NCI-H1436 treated with DMSO at 0.1 percent for 48 hours (cell line): ENCODE results near the gene DDX21.
"Not testable (repeated sequence)": the region's sequence is repeated elsewhere in the genome, so short reads cannot be mapped to it uniquely, and the experiment has no call there.

Experiments used
- DNase-seq: peaks from one replicate; lab custom pipeline; 2025; lab: John Stamatoyannopoulos, UW

DDX21 gene

DNA sequence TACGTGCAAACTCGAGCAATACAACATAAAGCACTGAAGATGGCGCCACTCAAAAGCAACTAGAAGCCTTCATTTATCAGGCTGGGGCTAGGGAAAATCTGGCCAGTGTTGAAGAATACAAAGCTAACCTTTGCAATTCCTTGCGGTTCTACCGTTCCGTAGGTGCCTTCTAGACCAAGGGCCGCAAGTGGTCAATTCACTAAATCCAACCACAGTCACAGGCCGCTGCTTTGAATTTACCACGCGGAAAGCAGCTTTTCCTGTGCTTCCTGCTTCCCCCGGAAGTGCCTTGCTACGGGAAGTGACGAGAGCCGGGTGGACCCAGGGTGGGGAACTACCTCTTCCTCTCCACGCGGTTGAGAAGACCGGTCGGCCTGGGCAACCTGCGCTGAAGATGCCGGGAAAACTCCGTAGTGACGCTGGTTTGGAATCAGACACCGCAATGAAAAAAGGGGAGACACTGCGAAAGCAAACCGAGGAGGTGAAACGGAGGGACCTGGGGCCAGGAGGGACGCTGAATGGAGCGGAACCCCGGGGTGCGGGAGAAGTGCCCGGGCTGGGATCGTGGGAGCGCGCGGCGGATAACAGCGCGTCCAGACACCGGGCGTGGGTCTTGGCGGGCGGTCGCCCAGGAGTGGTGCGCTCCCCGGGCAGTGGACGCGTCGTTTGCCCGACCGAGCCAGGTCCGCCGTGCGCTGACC is at the start of gene DDX21:
TSS of gene DDX21 (plus strand) at position 339 of the 701 bp plus-strand sequence. CDS start at position 395, 56 bp downstream.
- DNase-seq = peak; percentile 83

DNA sequence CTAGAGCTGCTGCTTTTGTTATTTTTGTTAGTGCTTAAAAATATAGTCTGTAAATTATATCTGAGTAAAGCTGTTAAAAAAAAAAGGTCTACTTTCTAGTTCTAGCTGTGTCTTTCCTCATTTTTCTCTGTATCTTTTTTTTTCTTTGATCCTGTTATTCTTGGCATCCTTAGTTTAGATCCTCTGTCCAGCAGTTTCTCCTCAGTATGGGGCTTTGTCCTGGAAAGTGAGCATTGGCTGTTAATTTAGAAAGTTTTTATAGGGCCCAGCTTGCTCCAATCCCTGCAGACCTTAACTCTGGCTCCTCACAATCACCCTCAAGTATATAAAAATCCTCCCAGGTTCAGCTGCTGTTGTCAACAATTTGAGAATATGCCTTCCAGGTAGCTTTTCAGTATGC is 31.4 kb upstream of the DDX21 start:
- DNase-seq = no peak

DNA sequence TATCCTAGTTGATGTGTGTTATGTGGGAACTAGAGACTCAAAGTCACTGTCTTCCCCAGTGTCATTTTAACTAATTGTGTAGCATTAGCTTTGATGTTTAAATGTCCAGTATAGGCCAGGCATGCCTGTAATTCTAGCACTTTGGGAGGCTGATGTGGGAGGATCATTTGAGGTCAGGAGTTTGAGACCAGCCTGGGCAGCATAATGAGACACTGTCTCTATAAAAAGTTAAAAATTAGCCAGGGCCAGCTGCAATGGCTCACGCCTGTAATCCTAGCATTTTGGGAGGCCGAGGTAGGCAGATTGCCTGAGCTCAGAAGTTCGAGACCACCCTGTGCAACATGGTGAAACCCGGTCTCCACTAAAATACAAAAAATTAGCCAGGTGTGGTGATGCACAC is 30.5 kb upstream of the DDX21 start:
- DNase-seq = no peak

DNA sequence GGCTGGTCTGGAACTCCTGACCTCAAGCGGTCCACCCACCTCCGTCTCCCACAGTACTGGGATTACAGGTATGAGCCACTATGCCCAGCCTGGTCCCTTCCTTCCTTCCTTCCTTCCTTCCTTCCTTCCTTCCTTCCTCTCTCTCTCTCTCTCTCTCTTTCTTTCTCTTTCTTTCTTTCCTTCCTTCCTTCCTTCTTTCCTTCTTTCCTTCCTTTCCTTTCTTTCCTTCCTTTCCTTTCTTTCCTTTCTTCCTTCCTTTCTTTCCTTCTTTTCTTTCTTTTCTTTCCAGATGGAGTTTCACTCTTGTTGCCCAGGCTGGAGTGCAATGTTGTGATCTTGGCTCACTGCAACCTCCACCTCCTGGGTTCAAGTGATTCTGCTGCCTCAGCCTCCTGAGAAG is 26.8 kb upstream of the DDX21 start:
- DNase-seq = not testable (repeated sequence)

DNA sequence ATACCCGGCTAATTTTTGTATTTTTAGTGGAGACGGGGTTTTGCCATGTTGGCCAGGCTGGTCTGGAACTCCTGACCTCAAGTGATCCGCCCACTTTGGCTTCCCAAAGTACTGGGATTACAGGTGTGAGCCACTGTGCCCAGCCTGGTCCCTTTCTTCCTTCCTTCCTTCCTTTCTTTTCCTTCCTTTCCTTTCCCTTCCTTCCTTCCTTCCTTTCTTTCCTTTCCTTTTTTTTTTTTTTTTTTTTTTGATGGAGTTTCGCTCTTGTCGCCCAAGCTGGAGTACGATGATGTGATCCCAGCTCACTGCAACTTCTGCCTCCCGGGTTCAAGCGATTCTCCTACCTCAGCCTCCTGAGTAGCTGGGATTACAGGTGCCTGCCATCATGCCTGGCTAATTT is 26.1 kb upstream of the DDX21 start:
- DNase-seq = not testable (repeated sequence)

DNA sequence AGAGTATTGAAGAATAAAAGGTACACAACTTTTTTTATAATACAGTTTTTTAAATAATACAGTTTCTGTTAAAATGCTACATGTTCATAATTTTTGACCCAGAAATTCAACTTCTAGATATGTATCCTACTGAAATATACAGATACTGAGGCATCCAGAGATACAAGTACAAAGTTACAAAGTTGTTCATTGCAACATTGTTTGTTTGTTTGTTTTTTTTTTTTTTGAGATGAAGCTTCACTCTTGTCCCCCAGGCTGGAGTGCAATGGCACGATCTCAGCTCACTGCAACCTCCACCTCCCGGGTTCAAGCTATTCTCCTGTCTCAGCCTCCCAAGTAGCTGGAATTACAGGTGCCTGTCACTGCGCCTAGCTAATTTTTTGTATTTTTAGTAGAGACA is 23.1 kb upstream of the DDX21 start:
- DNase-seq = not testable (repeated sequence)

DNA sequence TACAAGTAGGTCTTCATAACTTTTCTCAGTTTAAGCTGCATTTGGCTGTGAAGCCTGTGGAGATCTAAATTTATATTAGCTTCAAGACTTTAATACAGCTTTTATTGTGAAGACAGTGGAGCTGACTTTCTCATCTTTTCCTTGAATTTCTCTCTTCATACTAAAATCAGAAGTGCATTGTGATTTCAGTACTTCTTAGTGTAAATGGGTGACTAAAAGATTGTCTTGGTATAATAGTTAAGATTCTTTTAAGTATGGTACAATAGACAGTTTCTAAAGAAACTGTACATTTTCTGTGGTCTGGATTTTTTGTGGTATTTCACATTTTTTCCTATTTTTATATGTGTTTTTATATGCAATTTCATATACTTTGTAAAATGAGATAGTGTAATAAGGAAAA is 21.0 kb upstream of the DDX21 start:
- no peak for DNase-seq

DNA sequence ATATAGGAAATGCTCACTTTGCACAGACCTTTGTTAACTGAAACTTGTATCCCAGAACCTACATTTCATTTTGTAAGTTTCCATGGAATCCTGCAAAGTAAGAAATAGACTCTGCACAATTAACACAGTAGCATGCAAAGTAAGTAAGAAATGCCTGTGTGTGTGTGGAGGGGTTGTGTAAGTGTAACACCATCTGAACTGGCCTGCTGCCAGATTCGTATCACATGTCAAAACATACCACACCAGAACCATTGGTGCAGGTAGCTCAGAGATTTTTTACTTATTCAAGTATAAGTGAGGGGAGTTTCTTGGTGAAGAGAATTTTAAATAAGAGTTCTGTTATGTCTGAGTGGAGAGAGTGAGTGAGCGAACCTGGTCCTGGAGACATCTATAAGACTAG is 17.9 kb upstream of the DDX21 start:
- no peak for DNase-seq

DNA sequence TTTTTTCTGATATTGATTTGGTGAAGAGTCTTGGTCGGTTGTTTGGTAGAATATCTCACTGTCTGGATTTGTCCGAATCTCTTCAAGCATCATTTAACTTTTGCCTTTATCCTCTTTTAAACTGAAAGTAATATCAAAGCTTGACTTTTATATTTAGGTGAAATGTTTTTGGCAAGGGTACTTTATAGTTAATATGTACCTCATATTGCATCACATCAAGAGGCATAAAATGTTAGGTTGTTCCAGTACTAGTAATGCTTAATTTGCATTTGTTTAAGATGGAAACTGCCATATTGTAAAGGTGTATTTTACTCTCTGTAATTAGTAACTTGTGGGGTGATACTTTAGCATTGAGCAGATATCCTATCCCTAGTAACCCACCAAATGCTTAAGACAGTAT is 17.1 kb upstream of the DDX21 start:
- no peak for DNase-seq

DNA sequence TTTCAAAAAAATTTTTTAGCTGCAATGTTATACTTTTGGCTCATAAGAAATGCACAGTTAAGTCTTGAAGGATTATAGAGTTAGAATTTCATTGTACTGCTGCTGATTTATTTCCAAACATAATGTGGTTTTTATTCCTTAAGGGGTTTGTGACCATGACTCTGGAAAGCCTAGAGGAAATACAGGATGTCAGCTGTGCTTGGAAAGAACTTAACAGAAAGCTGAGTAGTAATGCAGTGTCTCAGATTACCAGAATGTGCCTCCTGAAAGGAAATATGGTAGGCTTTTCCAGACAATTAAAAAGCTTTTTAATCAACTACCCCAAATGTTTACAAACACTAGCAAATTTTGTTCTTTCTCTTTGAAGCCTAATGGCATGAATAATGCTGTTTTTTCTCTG is 15.1 kb upstream of the DDX21 start:
- not testable (repeated sequence) for DNase-seq

DNA sequence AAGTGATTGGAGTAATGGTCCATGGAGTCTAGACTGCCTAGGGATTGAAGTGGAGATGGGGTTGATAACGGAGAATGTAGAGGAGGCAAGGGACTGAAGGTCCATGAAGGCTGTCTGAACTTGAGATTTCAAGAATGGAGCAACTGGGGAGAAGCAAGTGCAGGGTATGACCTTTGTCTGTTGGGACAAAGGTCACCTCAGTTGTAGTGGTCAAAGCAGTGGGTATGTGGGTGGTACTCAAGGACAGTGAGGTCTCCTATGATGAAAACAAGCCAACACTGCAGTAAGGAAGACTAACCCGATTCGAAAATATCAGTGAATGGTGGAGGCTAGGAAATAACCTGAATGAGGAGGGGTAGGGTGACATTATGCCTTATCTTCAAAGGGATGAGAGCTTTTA is 5.4 kb upstream of the DDX21 start:
- no peak for DNase-seq

DNA sequence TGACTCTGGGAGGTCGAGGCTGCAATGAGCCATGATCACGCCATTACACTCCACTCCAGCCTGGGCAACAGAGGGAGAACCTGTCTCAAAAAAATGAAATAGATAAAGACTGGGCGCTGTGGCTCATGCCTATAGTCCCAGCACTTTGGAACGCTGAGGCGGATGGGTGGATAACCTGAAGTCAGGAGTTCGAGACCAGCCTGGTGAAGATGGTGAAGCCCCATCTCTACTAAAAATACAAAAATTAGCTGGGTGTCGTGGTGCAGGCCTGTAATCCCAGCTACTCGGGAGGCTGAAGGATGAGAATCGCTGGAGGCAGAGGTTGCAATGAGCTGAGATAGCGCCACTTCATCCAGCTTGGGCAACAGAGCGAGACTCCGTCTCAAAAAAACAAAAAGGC is 1.1 kb upstream of the DDX21 start:
- DNase-seq = no peak

DNA sequence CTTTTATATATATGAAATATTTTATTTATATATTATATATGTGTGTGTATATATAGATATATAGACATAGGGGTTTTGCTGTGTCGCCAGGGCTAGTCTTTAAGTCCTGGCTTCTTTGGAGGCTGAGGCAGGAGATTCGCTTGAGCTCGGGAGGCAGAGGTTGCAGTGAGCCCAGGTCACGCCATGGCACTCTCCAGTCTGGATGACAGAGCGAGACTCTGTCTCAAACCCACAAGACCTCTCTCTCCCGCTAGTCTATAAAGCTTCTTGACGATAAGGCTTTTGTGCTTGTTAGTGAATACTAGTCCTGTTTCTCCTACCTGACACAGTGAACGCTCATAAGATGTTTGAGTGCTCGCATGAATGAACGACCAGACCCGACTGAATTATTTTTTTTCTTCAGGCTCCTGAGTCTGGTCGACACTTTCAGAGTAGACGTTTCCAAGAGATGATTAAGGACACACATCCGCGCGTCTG is 577 bp upstream of the DDX21 start:
- DNase-seq = no peak

DNA sequence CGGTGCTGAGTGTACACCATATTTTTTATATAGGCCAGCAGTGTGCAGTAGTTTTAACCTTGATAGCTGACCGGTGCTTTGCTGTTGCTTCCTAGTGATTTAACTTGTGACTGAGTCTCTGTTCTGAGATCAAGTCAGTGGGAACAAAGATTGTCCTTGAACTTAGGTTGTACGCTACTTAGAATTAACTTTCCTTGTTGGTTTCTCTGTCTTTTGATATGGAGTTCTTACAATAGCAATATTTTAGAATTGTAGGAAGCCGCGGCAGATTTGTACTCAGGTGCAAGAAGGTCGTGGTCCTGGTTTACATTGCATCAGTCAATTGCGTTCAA is 1.3 kb downstream of the DDX21 start:
- DNase-seq = no peak

DNA sequence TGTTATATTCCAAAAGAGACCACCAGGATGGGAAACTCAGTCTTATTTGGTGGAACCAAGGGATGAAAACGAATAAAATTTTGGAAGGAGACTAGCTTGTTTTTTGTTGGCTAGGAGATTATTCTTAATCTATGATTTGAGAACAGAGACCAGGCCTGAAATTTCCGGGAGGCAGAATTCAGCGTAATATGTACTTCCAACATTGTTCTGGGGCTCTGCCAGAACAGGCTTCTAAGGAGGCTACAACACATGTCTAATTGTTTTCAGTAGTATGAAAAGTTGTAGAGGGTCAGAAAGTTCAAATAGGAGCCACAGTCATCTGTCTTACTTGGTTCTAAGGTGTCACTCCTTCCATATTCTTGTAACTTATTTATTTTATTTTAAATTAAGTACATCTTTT is 1.7 kb downstream of the DDX21 start:
- DNase-seq = no peak

DNA sequence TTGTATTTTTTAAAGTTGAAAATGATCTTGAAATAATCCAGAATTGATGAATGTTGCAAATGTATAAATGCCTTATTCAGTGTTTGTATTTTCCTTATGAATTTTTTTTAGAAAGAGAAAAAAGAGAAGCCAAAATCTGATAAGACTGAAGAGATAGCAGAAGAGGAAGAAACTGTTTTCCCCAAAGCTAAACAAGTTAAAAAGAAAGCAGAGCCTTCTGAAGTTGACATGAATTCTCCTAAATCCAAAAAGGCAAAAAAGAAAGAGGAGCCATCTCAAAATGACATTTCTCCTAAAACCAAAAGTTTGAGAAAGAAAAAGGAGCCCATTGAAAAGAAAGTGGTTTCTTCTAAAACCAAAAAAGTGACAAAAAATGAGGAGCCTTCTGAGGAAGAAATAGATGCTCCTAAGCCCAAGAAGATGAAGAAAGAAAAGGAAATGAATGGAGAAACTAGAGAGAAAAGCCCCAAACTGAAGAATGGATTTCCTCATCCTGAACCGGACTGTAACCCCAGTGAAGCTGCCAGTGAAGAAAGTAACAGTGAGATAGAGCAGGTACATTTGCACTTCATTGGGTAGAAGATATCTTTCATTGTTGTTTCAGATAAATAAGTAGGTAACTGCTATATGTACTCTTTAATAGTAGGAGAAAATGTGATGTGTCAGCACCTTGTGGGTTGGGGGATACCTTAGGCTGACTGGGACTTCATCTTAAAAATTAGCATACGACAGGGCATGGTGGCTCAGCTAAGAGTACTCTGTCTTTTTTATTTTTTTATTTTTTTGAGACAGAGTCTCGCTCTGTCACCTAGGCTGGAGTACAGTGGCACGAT is 3.9 kb downstream of the DDX21 start:
- DNase-seq = no peak

DNA sequence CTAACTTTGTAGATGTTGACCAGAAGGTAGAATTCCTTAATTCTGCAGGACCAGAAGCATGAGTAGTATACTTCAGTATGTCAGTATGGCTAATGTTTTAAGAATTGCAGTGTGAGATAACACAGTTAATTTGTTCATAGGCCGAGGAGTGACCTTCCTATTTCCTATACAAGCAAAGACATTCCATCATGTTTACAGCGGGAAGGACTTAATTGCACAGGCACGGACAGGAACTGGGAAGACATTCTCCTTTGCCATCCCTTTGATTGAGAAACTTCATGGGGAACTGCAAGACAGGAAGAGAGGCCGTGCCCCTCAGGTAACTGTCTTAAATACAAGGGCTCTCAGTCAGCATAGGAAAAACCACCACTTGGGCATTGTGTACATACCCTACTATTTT is 7.2 kb downstream of the DDX21 start:
- no peak for DNase-seq

DNA sequence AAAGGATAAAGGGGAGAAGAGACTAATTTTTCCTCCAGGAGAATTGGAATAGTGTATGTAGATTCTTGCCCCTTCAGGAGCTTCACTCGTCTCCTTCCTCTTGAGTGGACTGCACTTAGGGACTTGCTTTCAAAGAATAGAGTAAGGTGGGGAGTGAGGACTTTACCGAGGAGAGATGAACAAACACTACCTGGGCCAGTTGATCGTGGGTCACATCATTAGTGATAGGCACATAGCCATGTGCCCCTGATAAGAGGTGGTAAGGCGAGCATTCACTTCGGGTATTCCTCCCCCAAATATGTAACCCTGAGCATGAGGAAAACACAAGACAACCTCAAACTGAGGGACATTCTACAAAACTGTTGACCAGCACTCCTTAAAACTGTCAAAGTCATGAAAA is 18.0 kb downstream of the DDX21 start:
- DNase-seq = no peak

DNA sequence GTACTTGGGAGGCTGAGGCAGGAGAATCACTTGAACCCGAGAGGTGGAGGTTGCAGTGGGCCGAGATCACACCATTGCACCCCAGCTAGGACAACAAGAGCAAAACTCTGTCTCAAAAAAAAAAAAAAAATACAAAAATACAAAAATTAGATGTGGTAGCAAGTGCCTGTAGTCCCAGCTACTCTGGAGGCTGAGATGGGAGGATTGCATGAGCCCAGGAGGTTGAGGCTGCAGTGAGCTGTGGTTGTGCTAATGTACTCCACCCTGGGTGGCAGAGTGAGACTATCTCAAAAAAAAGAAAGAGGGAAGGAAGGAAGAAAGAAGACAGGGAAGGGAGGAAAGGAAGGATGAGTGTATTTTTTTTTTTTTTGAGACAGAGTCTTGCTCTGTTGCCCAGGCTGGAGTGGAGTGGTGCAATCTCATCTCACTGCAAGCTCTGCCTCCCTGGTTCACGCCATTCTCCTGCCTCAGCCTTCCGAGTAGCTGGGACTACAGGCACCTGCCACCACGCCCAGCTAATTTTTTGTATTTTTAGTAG is 20.0 kb downstream of the DDX21 start:
- DNase-seq = not testable (repeated sequence)

DNA sequence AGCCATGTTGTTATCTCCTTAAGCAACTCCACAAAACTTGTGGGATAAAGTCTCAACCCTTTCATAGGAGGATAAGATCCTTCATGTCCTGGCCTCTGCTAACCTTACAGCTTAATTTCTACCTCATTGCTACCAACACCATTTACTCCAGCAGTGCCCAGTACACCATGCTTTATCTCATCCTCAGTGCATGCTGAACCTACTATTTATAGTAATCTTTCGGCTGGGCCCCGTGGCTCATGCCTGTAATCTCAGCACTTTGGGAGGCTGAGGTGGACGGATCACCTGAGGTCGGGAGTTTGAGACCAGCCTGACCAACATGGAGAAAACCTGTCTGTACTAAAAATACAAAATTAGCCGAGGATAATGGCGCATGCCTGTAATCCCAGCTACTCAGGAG is 23.8 kb downstream of the DDX21 start:
- not testable (repeated sequence) for DNase-seq

DNA sequence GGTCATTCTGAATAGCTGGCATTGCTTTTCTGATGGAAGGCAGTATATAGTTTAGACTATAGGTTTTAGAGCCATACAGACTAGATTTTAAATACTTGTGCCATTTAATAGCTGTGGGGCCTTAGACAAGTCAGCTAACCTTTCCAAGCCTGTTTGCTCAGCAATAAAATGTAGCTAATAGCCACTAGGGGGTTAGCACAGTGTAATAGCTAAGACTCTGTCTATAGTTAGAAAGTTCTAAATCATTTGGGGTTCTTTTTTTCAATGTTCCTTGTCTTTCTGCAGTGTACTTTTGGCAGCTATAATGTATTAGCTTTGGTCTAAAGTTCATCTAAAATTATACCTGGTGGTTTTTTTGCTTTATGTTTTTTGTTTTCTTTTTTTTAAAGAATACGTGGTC is 25.1 kb downstream of the DDX21 start:
- no peak for DNase-seq

DNA sequence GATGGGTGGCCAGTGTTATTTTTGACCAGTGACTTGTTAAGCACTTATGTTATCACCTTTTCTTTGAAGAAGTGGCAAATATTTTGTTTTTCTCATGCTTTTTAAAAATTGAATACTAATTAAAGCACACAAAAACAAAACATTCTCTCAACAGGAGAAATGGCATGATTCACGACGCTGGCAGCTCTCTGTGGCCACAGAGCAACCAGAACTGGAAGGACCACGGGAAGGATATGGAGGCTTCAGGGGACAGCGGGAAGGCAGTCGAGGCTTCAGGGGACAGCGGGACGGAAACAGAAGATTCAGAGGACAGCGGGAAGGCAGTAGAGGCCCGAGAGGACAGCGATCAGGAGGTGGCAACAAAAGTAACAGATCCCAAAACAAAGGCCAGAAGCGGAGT is 26.4 kb downstream of the DDX21 start:
- DNase-seq = no peak

DNA sequence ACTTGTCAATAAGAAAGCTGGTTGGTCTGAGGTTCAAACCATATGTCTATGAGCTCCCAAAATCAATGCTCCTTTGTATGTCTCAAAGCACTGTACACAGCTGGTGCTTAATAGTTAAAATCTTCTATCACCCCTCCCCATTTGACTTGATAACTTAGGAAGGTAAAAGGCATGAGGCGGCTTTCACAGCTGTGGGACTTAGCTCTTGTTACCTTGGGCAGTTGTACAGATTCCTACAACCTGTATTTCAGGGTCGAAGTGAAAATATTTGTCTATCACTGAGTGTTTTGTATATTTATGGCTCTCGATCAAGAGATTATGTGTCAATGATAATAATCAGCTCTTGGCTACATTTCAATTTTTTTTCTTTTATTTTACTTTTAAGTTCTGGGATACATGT is 31.6 kb downstream of the DDX21 start:
- DNase-seq = no peak
